DMS114 treated with DMSO at 0.1 percent for 48 hours (cell line): ENCODE data around the gene UMAD1.

Source experiments
- DNase-seq: peaks from one replicate; lab custom pipeline; 2025; ENCODE audit not compliant: unreplicated experiment; lab: John Stamatoyannopoulos, UW

UMAD1 gene

GRCh38 chr7:7720750-7721621, 80.4 kb downstream of the UMAD1 start:
- no peak for DNase-seq

- DNase-seq, result no peak
Observed at GRCh38 chr7:7731732-7732131, 91.2 kb downstream of the UMAD1 start.

GRCh38 chr7:7732621-7733281, 92.2 kb downstream of the UMAD1 start:
- no peak for DNase-seq

GRCh38 chr7:7736671-7737070, 96.1 kb downstream of the UMAD1 start:
- DNase-seq, result no peak

- no peak for DNase-seq
Observed at GRCh38 chr7:7737674-7738073, 97.1 kb downstream of the UMAD1 start.

GRCh38 chr7:7738177-7738576, 97.6 kb downstream of the UMAD1 start:
- no peak for DNase-seq

GRCh38 chr7:7738622-7739021, 98.1 kb downstream of the UMAD1 start:
- no peak for DNase-seq

GRCh38 chr7:7739204-7740036, 98.9 kb downstream of the UMAD1 start:
- no peak for DNase-seq

- no peak for DNase-seq
Observed at GRCh38 chr7:7740037-7740355, 99.4 kb downstream of the UMAD1 start.

GRCh38 chr7:7742223-7742622, 101.7 kb downstream of the UMAD1 start:
- DNase-seq, result no peak

- no peak for DNase-seq
Observed at GRCh38 chr7:7745258-7745657, 104.7 kb downstream of the UMAD1 start.

- no peak for DNase-seq
Observed at GRCh38 chr7:7745966-7746365, 105.4 kb downstream of the UMAD1 start.

GRCh38 chr7:7746458-7746857, 105.9 kb downstream of the UMAD1 start:
- no peak for DNase-seq

- DNase-seq, result no peak
Observed at GRCh38 chr7:7750571-7751242, 110.2 kb downstream of the UMAD1 start.

- no peak for DNase-seq
Observed at GRCh38 chr7:7751243-7752092, 110.9 kb downstream of the UMAD1 start.

GRCh38 chr7:7756577-7756976, 116.0 kb downstream of the UMAD1 start:
- no peak for DNase-seq

GRCh38 chr7:7757576-7757975, 117.0 kb downstream of the UMAD1 start:
- DNase-seq, result no peak

- DNase-seq, result peak; percentile 14
Observed at GRCh38 chr7:7761340-7761973, 120.9 kb downstream of the UMAD1 start.

GRCh38 chr7:7761974-7762779, 121.6 kb downstream of the UMAD1 start:
- no peak for DNase-seq
